ENCODE measurements around the gene SNAI1. TPM values are rescaled to one million over a fixed set of nuclear protein-coding genes. Genes with fewer than 3 reads are reported as not detected.
"Not testable (repeated sequence)": the region's sequence is repeated elsewhere in the genome, so short reads cannot be mapped to it uniquely, and the experiment has no call there.

The SNAI1 gene
- total RNA-seq, 2 experiments from 2014 or later = 0.40 to 0.75 TPM

- no peak for DNase-seq
- no peak overlapping the region for H3K27ac Mint-ChIP-seq
- POLR2A ChIA-PET = no interaction called here
- peaks cover 6% of the 10 kb centered on the region for H3K27me3 Mint-ChIP-seq
- H3K36me3 Mint-ChIP-seq = no peaks in the 10 kb centered on the region
- H3K4me3 Mint-ChIP-seq = no peak overlapping the region
- no peaks in the 10 kb centered on the region for H3K4me1 Mint-ChIP-seq
- no peak for ATAC-seq (ENCODE audit: low read depth)
- H3K9me3 Mint-ChIP-seq = no peaks in the 10 kb centered on the region
Observed at GRCh38 chr20:49973981-49974380, 8.8 kb upstream of the SNAI1 start.

GRCh38 chr20:49976542-49976941 is 6.2 kb upstream of the SNAI1 start:
- no peak overlapping the region for H3K27ac Mint-ChIP-seq
- no peak overlapping the region for H3K4me3 Mint-ChIP-seq
- peaks cover 9% of the 10 kb centered on the region for H3K27me3 Mint-ChIP-seq
- H3K4me1 Mint-ChIP-seq = peaks cover 8% of the 10 kb centered on the region
- H3K9me3 Mint-ChIP-seq = no peaks in the 10 kb centered on the region
- ATAC-seq (ENCODE audit: low read depth) = no peak
- no peak for DNase-seq
- POLR2A ChIA-PET = interaction anchor here (0.7 kb wide), 1 partner anchor 38 kb away, joined by 3 read pairs; no protein-coding TSS in a partner anchor
- no peaks in the 10 kb centered on the region for H3K36me3 Mint-ChIP-seq

GRCh38 chr20:49977740-49978139 is 5.0 kb upstream of the SNAI1 start:
- H3K36me3 Mint-ChIP-seq; POLR2A ChIA-PET; H3K9me3 Mint-ChIP-seq; DNase-seq; H3K27ac Mint-ChIP-seq; H3K4me3 Mint-ChIP-seq; ATAC-seq (ENCODE audit: low read depth): not testable (repeated sequence)
- H3K4me1 Mint-ChIP-seq = peaks cover 12% of the 10 kb centered on the region
- peaks cover 17% of the 10 kb centered on the region for H3K27me3 Mint-ChIP-seq

- H3K36me3 Mint-ChIP-seq = no peaks in the 10 kb centered on the region
- peaks cover 17% of the 10 kb centered on the region for H3K27me3 Mint-ChIP-seq
- POLR2A ChIA-PET = interaction anchor here (0.9 to 2.0 kb wide), 3 partner anchors 79 to 93 kb away, joined by 3 to 13 read pairs (median 3); no protein-coding TSS in a partner anchor
- peaks cover 20% of the 10 kb centered on the region for H3K4me1 Mint-ChIP-seq
- H3K9me3 Mint-ChIP-seq = no peaks in the 10 kb centered on the region
- no peak for DNase-seq
- no peak overlapping the region for H3K27ac Mint-ChIP-seq
- ATAC-seq (ENCODE audit: low read depth) = no peak
- H3K4me3 Mint-ChIP-seq = no peak overlapping the region
Observed at GRCh38 chr20:49978685-49979029, 4.1 kb upstream of the SNAI1 start.

- H3K36me3 Mint-ChIP-seq = no peaks in the 10 kb centered on the region
- no peak overlapping the region for H3K4me3 Mint-ChIP-seq
- POLR2A ChIA-PET = interaction anchor here (0.6 to 2.0 kb wide), 4 partner anchors 31 to 92 kb away, joined by 3 to 13 read pairs (median 4); no protein-coding TSS in a partner anchor
- ATAC-seq (ENCODE audit: low read depth) (peak; percentile 48), DNase-seq (peak; percentile 81)
- H3K9me3 Mint-ChIP-seq = no peaks in the 10 kb centered on the region
- peaks cover 21% of the 10 kb centered on the region for H3K4me1 Mint-ChIP-seq
- H3K27me3 Mint-ChIP-seq = peaks cover 17% of the 10 kb centered on the region
- no peak overlapping the region for H3K27ac Mint-ChIP-seq
Observed at GRCh38 chr20:49979030-49979832, 3.5 kb upstream of the SNAI1 start.

- POLR2A ChIA-PET = interaction anchor here (2.0 kb wide), 1 partner anchor 91 kb away, joined by 13 read pairs; no protein-coding TSS in a partner anchor
- Mint-ChIP-seq H3K27me3 (peaks cover 17% of the 10 kb centered on the region), H3K4me3 (no peak overlapping the region), H3K27ac (no peak overlapping the region), H3K9me3 (no peaks in the 10 kb centered on the region), H3K4me1 (peaks cover 21% of the 10 kb centered on the region), H3K36me3 (no peaks in the 10 kb centered on the region)
- DNase-seq (no peak), ATAC-seq (ENCODE audit: low read depth) (no peak)
Observed at GRCh38 chr20:49980140-49981008, 2.4 kb upstream of the SNAI1 start.

GRCh38 chr20:49981218-49982071 is 1.3 kb upstream of the SNAI1 start:
- no peaks in the 10 kb centered on the region for H3K9me3 Mint-ChIP-seq
- H3K27ac Mint-ChIP-seq = no peak overlapping the region
- no peaks in the 10 kb centered on the region for H3K36me3 Mint-ChIP-seq
- POLR2A ChIA-PET = interaction anchor here (1.3 kb wide), 1 partner anchor 90 kb away, joined by 11 read pairs; no protein-coding TSS in a partner anchor
- peaks cover 17% of the 10 kb centered on the region for H3K27me3 Mint-ChIP-seq
- H3K4me1 Mint-ChIP-seq = peaks cover 21% of the 10 kb centered on the region
- DNase-seq = no peak
- H3K4me3 Mint-ChIP-seq = no peak overlapping the region
- no peak for ATAC-seq (ENCODE audit: low read depth)

- ATAC-seq (ENCODE audit: low read depth) (no peak), DNase-seq (no peak)
- POLR2A ChIA-PET = interaction anchor here (1.3 kb wide), 1 partner anchor 89 kb away, joined by 11 read pairs; no protein-coding TSS in a partner anchor
- peak overlapping the region; percentile 61 for H3K4me3 Mint-ChIP-seq
- peaks cover 21% of the 10 kb centered on the region for H3K4me1 Mint-ChIP-seq
- H3K9me3 Mint-ChIP-seq = no peaks in the 10 kb centered on the region
- H3K36me3 Mint-ChIP-seq = no peaks in the 10 kb centered on the region
- H3K27ac Mint-ChIP-seq = no peak overlapping the region
- H3K27me3 Mint-ChIP-seq = peaks cover 17% of the 10 kb centered on the region
Observed at GRCh38 chr20:49982072-49982345, 771 bp upstream of the SNAI1 start.

- POLR2A ChIA-PET = no interaction called here
- ATAC-seq (ENCODE audit: low read depth) = no peak
- DNase-seq = no peak
- Mint-ChIP-seq H3K27me3 (peaks cover 11% of the 10 kb centered on the region), H3K27ac (peak overlapping the region; percentile 25), H3K4me3 (peak overlapping the region; percentile 63), H3K4me1 (peaks cover 21% of the 10 kb centered on the region), H3K36me3 (no peaks in the 10 kb centered on the region), H3K9me3 (no peaks in the 10 kb centered on the region)
Observed at GRCh38 chr20:49983123-49983847, 505 bp downstream of the SNAI1 start.

- no peak overlapping the region for H3K27ac Mint-ChIP-seq
Observed at GRCh38 chr20:49983848-49984408, 1.1 kb downstream of the SNAI1 start.

GRCh38 chr20:49984426-49985153 is 1.8 kb downstream of the SNAI1 start:
- POLR2A ChIA-PET = no interaction called here
- Mint-ChIP-seq H3K9me3 (no peaks in the 10 kb centered on the region), H3K4me1 (peaks cover 19% of the 10 kb centered on the region), H3K36me3 (no peaks in the 10 kb centered on the region), H3K27me3 (peaks cover 11% of the 10 kb centered on the region), H3K27ac (no peak overlapping the region), H3K4me3 (no peak overlapping the region)
- ATAC-seq (ENCODE audit: low read depth) (no peak), DNase-seq (no peak)

More at GRCh38 chr20:49983848-49984408, 1.1 kb downstream of the SNAI1 start:
- POLR2A ChIA-PET = no interaction called here
- peaks cover 21% of the 10 kb centered on the region for H3K4me1 Mint-ChIP-seq
- no peaks in the 10 kb centered on the region for H3K36me3 Mint-ChIP-seq
- H3K9me3 Mint-ChIP-seq = no peaks in the 10 kb centered on the region
- DNase-seq (no peak), ATAC-seq (ENCODE audit: low read depth) (no peak)
- peak overlapping the region; percentile 63 for H3K4me3 Mint-ChIP-seq
- peaks cover 11% of the 10 kb centered on the region for H3K27me3 Mint-ChIP-seq

- POLR2A ChIA-PET = no interaction called here
- ATAC-seq (ENCODE audit: low read depth) (no peak), DNase-seq (no peak)
- H3K4me1 Mint-ChIP-seq = peaks cover 17% of the 10 kb centered on the region
- no peak overlapping the region for H3K27ac Mint-ChIP-seq
- no peak overlapping the region for H3K4me3 Mint-ChIP-seq
- no peaks in the 10 kb centered on the region for H3K36me3 Mint-ChIP-seq
- H3K9me3 Mint-ChIP-seq = no peaks in the 10 kb centered on the region
- peaks cover 11% of the 10 kb centered on the region for H3K27me3 Mint-ChIP-seq
Observed at GRCh38 chr20:49985157-49985556, 2.4 kb downstream of the SNAI1 start.

Measured in activated naive CD8-positive, alpha-beta T cell treated with anti-CD3 and anti-CD28 coated beads, Interleukin-2, amount 10 ng/mL, durations not matched to agents 7 days and 5 days (primary cell).